Coronary artery (tissue), 2 donors: ENCODE results near the gene PTPRN.
A peak's percentile ranks its signal among the peaks of the same experiment; 100 is the strongest.
"Not testable (repeated sequence)": the region's sequence is repeated elsewhere in the genome, so short reads cannot be mapped to it uniquely, and the experiment has no call there.

Experiments
- DNase-seq: peaks from one replicate; pipeline ENCODE4 v3.0.0-alpha.2; 2017; ENCODE audit warnings: low spot score
- H3K27ac ChIP-seq, 2 donors: fragments of 200-600 bp; sonication (generic); one replicate each; pipeline ENCODE4 v1.5.1; 2016 to 2019
- H3K4me3 ChIP-seq: fragments of 200-600 bp; sonication (generic); 2 replicates; pipeline ENCODE4 v1.5.1; 2016; ENCODE audit warnings: mild to moderate bottlenecking, moderate library complexity
- CTCF ChIP-seq: fragments of 200-600 bp; sonication (generic); IDR thresholded peaks from one replicate; pipeline ENCODE4 v1.5.1; 2019; ENCODE audit warnings: antibody characterized with exemption

Gene PTPRN

GRCh38 chr2:219269362-219270054 is 39.7 kb downstream of the PTPRN start:
- no peak for TF ChIP-seq CTCF
- Histone ChIP-seq H3K4me3 (no peak overlapping the region), H3K27ac (no peak overlapping the region)
- no peak for DNase-seq

- H3K4me3 ChIP-seq: no peak overlapping the region
- DNase-seq: no peak
- H3K27ac ChIP-seq: no peak overlapping the region
- no peak for TF ChIP-seq CTCF
Observed at GRCh38 chr2:219268294-219268693, 40.9 kb downstream of the PTPRN start.

- TF ChIP-seq CTCF: no peak
- DNase-seq: no peak
- no peak overlapping the region for H3K27ac ChIP-seq
- H3K4me3 ChIP-seq: no peak overlapping the region
Observed at GRCh38 chr2:219266886-219267285, 42.3 kb downstream of the PTPRN start.

GRCh38 chr2:219266232-219266631 is 43.0 kb downstream of the PTPRN start:
- Histone ChIP-seq H3K4me3 (no peak overlapping the region), H3K27ac (no peak overlapping the region)
- no peak for DNase-seq
- TF ChIP-seq CTCF: no peak

- no peak for TF ChIP-seq CTCF
- Histone ChIP-seq H3K4me3 (no peak overlapping the region), H3K27ac (no peak overlapping the region)
- DNase-seq: no peak
Observed at GRCh38 chr2:219261024-219261855, 48.0 kb downstream of the PTPRN start.

- H3K27ac ChIP-seq, H3K4me3 ChIP-seq, DNase-seq: not testable (repeated sequence)
Observed at GRCh38 chr2:219258942-219259341, 50.3 kb downstream of the PTPRN start.

GRCh38 chr2:219254590-219255201 is 54.5 kb downstream of the PTPRN start:
- H3K4me3 ChIP-seq: peak overlapping the region; percentile 87
- no peak for DNase-seq
- TF ChIP-seq CTCF: no peak
- peak overlapping the region; percentile 76 to 92 for H3K27ac ChIP-seq
